Endothelial cell of umbilical vein (primary cell): ENCODE measurements around the gene PKD2L1.

Source experiments
- EZH2 ChIP-seq: IDR thresholded peaks from 2 replicates; pipeline ENCODE4 v1.6.1; 2012; ENCODE audit warnings: borderline replicate concordance, low read depth, mild to moderate bottlenecking, moderate library complexity, low read length, inconsistent platforms; ENCODE audit not compliant: severe bottlenecking
- GATA2 ChIP-seq: IDR thresholded peaks from 2 replicates; pipeline ENCODE4 v1.7.0; 2011; ENCODE audit warnings: low read depth, mild to moderate bottlenecking, moderate library complexity, mixed read lengths, low read length; ENCODE audit not compliant: insufficient read length, insufficient read depth
- JUN ChIP-seq: IDR thresholded peaks from 2 replicates; pipeline ENCODE4 v1.6.1; 2011; ENCODE audit warnings: borderline replicate concordance, low read depth; ENCODE audit not compliant: insufficient read length, insufficient read depth
- MAX ChIP-seq: IDR thresholded peaks from 2 replicates; pipeline ENCODE4 v1.6.1; 2011; ENCODE audit not compliant: insufficient read depth, insufficient read length
- POLR2A ChIP-seq: IDR thresholded peaks from 2 replicates; pipeline ENCODE4 v1.6.1; 2012; ENCODE audit warnings: low read depth, mild to moderate bottlenecking, control low read depth, low read length
- POLR2AphosphoS5 ChIP-seq: IDR thresholded peaks from 2 replicates; pipeline ENCODE4 v1.6.1; 2012; ENCODE audit warnings: low read depth, mild to moderate bottlenecking, control low read depth, low read length, moderate library complexity; ENCODE audit not compliant: insufficient read depth
- TF ChIP-seq, protein P1 (sequence below), 2 donors: IDR thresholded peaks; 1 replicate in 1 of 2; 2 replicates in 1 of 2; pipeline ENCODE4 v1.5.1; 2011; ENCODE audit warnings: low read length in 2 of 2, mild to moderate bottlenecking in 2 of 2, moderate library complexity in 2 of 2, control low read depth in 1 of 2, inconsistent platforms in 1 of 2, low read depth in 1 of 2; ENCODE audit not compliant: insufficient read depth in 1 of 2; ENCODE audit errors: extremely low read depth in 1 of 2

DNA sequence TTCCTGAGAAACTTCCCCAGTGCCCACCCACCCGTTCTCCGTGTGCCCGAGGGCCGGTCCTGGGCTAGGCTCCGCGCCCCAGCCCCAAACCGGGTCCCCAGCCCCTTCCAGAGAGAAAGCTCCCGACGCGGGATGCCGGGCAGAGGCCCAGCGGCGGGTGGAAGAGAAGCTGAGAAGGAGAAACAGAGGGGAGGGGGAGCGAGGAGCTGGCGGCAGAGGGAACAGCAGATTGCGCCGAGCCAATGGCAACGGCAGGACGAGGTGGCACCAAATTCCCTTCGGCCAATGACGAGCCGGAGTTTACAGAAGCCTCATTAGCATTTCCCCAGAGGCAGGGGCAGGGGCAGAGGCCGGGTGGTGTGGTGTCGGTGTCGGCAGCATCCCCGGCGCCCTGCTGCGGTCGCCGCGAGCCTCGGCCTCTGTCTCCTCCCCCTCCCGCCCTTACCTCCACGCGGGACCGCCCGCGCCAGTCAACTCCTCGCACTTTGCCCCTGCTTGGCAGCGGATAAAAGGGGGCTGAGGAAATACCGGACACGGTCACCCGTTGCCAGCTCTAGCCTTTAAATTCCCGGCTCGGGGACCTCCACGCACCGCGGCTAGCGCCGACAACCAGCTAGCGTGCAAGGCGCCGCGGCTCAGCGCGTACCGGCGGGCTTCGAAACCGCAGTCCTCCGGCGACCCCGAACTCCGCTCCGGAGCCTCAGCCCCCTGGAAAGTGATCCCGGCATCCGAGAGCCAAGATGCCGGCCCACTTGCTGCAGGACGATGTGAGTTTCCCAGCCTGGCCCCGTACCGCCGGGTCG is 16.9 kb upstream of the PKD2L1 start, which contains the start of gene SCD:
- TF ChIP-seq POLR2A (peak; percentile 83), POLR2AphosphoS5 (peak; percentile 70), GATA2 (no peak), MAX (peak; percentile 15), EZH2 (no peak), JUN (no peak)
- TF ChIP-seq, protein P1, sequence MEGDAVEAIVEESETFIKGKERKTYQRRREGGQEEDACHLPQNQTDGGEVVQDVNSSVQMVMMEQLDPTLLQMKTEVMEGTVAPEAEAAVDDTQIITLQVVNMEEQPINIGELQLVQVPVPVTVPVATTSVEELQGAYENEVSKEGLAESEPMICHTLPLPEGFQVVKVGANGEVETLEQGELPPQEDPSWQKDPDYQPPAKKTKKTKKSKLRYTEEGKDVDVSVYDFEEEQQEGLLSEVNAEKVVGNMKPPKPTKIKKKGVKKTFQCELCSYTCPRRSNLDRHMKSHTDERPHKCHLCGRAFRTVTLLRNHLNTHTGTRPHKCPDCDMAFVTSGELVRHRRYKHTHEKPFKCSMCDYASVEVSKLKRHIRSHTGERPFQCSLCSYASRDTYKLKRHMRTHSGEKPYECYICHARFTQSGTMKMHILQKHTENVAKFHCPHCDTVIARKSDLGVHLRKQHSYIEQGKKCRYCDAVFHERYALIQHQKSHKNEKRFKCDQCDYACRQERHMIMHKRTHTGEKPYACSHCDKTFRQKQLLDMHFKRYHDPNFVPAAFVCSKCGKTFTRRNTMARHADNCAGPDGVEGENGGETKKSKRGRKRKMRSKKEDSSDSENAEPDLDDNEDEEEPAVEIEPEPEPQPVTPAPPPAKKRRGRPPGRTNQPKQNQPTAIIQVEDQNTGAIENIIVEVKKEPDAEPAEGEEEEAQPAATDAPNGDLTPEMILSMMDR (IDR thresholded peaks at IDR 0.05; ENCODE audit: extremely low read depth in 1 of 2, insufficient read depth in 1 of 2, low read depth in 1 of 2, low read length in 2 of 2): no peak
